Measurements from ENCODE around the gene PLG.
"Not testable (repeated sequence)": the region's sequence is repeated elsewhere in the genome, so short reads cannot be mapped to it uniquely, and the experiment has no call there.

PLG gene

DNA sequence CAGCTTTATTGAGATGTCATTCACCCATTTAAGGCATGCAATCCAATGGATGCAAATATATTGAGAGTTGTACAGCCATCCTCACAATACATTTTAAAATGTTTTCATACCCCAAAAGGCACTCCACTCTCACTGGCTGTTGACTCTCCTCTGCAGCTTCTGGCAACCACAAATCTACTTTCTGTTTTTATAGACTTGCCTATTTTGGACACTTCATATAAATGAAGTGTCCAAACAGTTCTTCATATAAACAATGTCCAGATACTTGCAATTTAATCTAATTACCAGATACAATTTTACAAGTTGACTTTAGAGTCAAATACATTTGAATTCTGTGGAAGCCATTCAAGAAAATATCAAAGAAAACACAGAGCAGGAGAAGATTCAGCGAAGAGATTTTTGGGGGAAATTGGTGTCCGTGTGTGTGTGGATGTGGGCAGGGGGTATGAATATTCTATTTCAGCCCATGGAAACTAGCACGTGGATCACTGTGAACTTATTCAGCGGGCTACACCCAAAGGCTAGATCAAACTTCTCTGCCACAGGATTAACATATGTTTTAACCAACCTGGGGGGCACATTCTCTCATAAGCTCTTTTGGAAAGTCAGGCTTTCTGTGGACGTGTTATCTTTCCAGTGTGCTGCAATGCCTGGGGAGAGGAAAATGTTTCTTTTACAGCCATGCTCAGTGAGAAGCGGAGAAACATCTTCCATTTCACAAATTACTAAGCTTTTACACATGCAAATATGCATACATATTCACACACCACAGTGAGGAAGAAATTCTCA, 73.9 kb downstream of the PLG start:
- H3K27ac Mint-ChIP-seq, result no peak overlapping the region
- CTCF ChIA-PET, result no interaction called here
- H3K36me3 Mint-ChIP-seq, result no peaks in the 10 kb centered on the region
- H3K4me3 Mint-ChIP-seq, result no peak overlapping the region
- no peaks in the 10 kb centered on the region for H3K4me1 Mint-ChIP-seq
- H3K9me3 Mint-ChIP-seq, result no peaks in the 10 kb centered on the region
- no peaks in the 10 kb centered on the region for H3K27me3 Mint-ChIP-seq
- no peak for DNase-seq

DNA sequence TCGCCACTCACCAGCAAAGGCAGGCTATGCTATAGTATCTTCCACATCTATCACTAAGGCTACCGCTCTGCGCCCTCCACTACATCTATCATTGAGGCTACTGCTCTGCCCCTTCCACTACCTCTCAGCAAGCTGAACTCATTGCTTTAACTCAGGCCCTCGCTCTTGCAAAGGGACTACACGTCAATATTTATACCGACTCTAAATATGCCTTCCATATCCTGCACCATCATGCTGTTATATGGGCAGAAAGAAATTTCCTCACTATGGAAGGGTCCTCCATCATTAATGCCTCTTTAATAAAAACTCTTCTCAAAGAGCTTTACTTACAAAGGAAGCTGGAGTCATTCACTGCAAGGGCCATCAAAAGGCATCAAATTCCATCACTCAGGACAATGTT, 77.1 kb downstream of the PLG start:
- H3K27ac Mint-ChIP-seq, H3K4me1 Mint-ChIP-seq, H3K36me3 Mint-ChIP-seq, DNase-seq, CTCF ChIA-PET, H3K4me3 Mint-ChIP-seq, H3K27me3 Mint-ChIP-seq, H3K9me3 Mint-ChIP-seq: not testable (repeated sequence)

DNA sequence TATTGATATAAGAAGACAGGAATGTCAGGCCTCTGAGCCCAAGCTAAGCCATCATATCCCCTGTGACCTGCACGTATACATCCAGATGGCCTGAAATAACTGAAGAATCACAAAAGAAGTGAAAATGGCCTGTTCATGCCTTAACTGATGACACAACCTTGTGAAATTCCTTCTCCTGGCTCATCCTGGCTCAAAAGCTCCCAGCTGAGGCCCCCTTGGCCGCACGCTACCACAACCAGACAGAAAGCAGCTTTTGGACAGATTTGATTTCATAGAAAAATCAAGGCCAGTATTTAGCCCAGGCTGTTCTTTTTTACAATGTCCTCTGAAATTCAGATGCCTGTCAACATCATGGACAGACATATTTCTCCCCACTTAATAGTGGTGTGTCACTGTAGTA, 78.6 kb downstream of the PLG start:
- H3K27ac Mint-ChIP-seq, H3K9me3 Mint-ChIP-seq, H3K27me3 Mint-ChIP-seq, H3K36me3 Mint-ChIP-seq, H3K4me1 Mint-ChIP-seq, DNase-seq, H3K4me3 Mint-ChIP-seq: not testable (repeated sequence)
- CTCF ChIA-PET, result interaction anchor here (1.2 kb wide), 1 partner anchor 13 kb away, joined by 4 read pairs; no protein-coding TSS in a partner anchor

- Mint-ChIP-seq H3K4me3 (no peak overlapping the region), H3K36me3 (no peaks in the 10 kb centered on the region), H3K27ac (no peak overlapping the region), H3K9me3 (no peaks in the 10 kb centered on the region), H3K4me1 (no peaks in the 10 kb centered on the region), H3K27me3 (peaks cover 4% of the 10 kb centered on the region)
- CTCF ChIA-PET, result interaction anchor here (1.2 kb wide), 1 partner anchor 12 kb away, joined by 4 read pairs; no protein-coding TSS in a partner anchor
- no peak for DNase-seq
Observed at GRCh38 chr6:160781298-160781697, 79.3 kb downstream of the PLG start.

DNA sequence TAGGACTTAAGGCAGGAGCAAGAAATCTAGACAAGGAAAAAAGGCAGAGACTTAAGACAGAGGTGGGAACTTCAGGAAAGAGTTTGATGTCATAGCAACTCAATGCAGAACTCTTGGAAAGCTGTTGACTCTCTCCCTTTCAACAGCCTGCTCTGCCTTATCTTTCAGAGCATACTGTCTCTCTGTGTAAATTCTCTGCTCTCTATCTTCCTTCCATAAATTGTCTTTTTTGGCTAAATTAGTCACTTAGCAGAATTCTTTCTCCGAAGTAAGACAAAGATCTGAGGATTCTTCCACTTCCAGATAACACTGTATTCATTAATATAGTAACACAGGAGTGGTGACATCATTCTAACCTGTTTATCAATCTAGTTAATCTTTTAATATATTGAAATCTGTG, 80.2 kb downstream of the PLG start:
- H3K4me3 Mint-ChIP-seq, result no peak overlapping the region
- no peak for DNase-seq

DNA sequence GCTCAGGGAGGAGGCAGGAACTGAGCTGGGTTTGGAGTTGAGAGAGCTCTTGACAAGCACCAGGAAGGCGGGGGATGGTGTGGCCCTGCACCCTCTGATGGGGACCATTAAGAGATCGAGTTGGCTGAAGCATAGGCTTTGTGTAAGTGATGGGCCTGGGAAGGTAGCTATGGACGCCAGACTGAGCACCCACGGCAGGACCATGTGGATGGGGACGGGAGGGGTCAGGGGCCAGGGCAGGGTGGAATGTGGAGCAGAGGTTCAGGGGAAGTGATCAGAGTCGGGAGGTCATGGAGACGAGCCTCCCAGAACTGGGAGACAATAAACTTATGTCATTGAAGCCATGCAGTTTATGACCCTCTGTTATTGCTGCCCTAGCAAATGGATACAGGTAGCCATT, 81.7 kb downstream of the PLG start:
- Mint-ChIP-seq H3K4me3 (no peak overlapping the region), H3K9me3 (peaks cover 2% of the 10 kb centered on the region), H3K36me3 (no peaks in the 10 kb centered on the region), H3K27me3 (peaks cover 4% of the 10 kb centered on the region), H3K27ac (no peak overlapping the region), H3K4me1 (no peaks in the 10 kb centered on the region)
- DNase-seq, result no peak
- CTCF ChIA-PET, result no interaction called here

More for the DNA sequence above, 80.2 kb downstream of the PLG start:
- no peaks in the 10 kb centered on the region for H3K4me1 Mint-ChIP-seq
- no peaks in the 10 kb centered on the region for H3K9me3 Mint-ChIP-seq
- CTCF ChIA-PET, result no interaction called here
- H3K27me3 Mint-ChIP-seq, result peaks cover 4% of the 10 kb centered on the region
- H3K36me3 Mint-ChIP-seq, result no peaks in the 10 kb centered on the region
- H3K27ac Mint-ChIP-seq, result no peak overlapping the region

- H3K27ac Mint-ChIP-seq, H3K4me1 Mint-ChIP-seq, CTCF ChIA-PET, H3K27me3 Mint-ChIP-seq, H3K4me3 Mint-ChIP-seq, H3K9me3 Mint-ChIP-seq, DNase-seq, H3K36me3 Mint-ChIP-seq: not testable (repeated sequence)
Observed at GRCh38 chr6:160788126-160788525, 86.1 kb downstream of the PLG start.

DNA sequence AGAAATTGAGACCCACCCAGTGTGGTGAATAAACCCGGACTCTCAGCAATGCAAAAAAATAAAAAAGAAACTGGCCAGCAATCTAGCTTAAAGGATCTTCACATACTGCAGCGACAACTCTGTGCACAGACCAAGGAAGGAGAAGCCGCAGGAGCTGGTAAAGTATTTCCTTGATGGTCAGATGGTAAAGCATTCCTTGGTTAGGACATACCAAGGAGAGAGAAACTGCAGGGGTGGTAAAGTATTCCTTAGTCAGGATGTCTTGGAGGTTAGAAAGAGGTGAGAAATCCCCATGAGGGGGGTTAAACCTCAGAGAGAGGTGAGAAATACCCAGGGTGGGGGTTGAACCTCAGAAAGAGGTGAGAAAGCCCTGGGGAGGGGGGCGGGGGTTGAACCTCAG, 86.8 kb downstream of the PLG start:
- H3K27ac Mint-ChIP-seq, result no peak overlapping the region
- no peak overlapping the region for H3K4me3 Mint-ChIP-seq
- H3K4me1 Mint-ChIP-seq, result no peaks in the 10 kb centered on the region
- DNase-seq, result no peak
- peaks cover 5% of the 10 kb centered on the region for H3K9me3 Mint-ChIP-seq
- no peaks in the 10 kb centered on the region for H3K36me3 Mint-ChIP-seq
- CTCF ChIA-PET, result no interaction called here
- no peaks in the 10 kb centered on the region for H3K27me3 Mint-ChIP-seq

DNA sequence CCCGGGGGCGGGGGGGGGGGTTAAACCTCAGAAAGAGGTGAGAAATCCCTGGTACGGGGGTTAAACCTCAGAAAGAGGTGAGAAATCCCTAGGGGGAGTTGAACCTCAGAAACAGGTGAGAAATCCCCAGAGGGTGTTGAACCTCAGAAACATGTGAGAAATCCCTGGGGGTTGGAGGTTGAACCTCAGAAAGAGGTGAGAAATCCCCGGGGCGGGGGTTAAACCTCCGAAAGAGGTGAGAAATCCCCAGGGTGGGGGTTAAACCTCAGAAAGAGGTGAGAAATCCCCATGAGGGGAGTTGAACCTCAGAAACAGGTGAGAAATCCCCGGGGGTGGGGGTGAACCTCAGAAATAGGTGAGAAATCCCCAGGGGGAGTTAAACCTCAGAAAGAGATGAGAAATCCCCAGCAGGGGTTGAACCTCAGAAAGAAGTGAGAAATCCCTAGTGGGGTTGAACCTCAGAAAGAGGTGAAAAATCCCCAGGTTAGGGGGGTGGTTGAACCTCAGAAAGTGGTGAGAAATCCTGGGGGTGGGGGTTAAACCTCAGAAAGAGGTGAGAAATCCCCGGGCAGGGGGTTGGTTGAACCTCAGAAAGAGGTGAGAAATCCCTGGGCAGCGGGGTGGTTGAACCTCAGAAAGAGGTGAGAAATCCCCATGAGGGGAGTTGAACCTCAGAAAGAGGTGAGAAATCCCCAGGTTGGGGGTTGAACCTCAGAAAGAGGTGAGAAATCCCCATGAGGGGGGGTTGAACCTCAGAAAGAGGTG, 87.4 kb downstream of the PLG start:
- Mint-ChIP-seq H3K4me1 (no peaks in the 10 kb centered on the region), H3K27ac (no peak overlapping the region), H3K36me3 (no peaks in the 10 kb centered on the region), H3K4me3 (no peak overlapping the region), H3K27me3 (no peaks in the 10 kb centered on the region), H3K9me3 (peaks cover 5% of the 10 kb centered on the region)
- no peak for DNase-seq
- CTCF ChIA-PET, result no interaction called here

DNA sequence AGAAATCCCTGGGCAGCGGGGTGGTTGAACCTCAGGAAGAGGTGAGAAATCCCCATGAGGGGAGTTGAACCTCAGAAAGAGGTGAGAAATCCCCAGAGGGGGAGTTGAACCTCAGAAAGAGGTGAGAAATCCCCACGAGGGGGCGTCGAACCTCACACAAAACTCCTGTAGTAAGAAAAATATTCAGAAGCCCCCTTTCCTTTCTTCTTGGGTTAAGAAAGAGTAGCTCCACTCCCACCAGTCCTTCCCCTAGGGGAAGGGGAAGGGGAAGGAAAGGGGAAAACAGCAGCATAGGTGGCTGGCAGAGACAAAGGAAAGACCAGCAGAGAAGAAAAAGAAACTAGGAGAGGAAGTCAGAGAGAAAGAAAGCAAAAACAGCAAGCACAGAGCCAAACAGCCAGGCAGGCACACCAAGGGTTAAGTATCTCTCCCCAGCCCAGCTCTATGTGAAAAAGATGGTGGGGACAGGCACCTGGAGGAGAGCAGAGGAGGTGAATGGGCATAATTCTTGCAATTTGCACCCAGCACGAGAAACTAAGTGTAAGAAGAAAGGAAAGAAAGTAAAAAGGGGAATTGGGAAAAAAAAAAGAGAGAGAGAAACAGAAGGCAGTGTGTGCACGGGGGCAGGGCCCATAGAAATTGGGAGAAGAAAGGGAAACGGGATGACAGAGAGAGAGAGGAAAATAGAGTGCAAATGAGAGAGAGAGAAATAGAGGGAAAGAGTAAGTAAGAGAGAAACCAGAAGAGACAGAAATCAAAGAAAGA, 88.2 kb downstream of the PLG start:
- Mint-ChIP-seq H3K4me3 (no peak overlapping the region), H3K27ac (no peak overlapping the region), H3K4me1 (no peaks in the 10 kb centered on the region), H3K9me3 (peaks cover 5% of the 10 kb centered on the region), H3K27me3 (no peaks in the 10 kb centered on the region), H3K36me3 (no peaks in the 10 kb centered on the region)
- no peak for DNase-seq
- CTCF ChIA-PET, result no interaction called here

- H3K27me3 Mint-ChIP-seq, result no peaks in the 10 kb centered on the region
- no peaks in the 10 kb centered on the region for H3K36me3 Mint-ChIP-seq
- H3K4me3 Mint-ChIP-seq, result no peak overlapping the region
- DNase-seq, result no peak
- CTCF ChIA-PET, result no interaction called here
- H3K27ac Mint-ChIP-seq, result no peak overlapping the region
- H3K9me3 Mint-ChIP-seq, result peaks cover 5% of the 10 kb centered on the region
- no peaks in the 10 kb centered on the region for H3K4me1 Mint-ChIP-seq
Observed at GRCh38 chr6:160791459-160791858, 89.4 kb downstream of the PLG start.

DNA sequence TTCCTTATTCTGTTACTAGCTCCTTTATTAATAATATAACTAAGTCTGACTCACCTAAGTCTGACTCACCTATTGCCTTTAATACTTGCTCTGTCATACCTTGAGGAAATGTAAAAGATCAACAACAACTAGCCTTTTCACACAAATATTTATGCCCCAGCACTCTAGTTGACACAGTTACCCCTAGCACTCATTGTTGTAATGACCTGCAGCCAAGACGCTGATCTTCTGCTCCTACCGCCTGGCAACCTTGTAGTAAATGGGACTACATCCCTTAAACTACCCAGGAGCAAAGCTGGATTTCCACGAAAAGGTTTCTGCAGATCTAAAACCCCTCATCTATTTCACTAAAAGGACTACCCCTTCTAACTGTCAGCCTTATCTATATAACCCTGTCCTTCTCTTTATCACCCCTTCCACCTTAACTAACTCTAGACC, 90.0 kb downstream of the PLG start:
- no peak for DNase-seq
- Mint-ChIP-seq H3K9me3 (peaks cover 5% of the 10 kb centered on the region), H3K4me3 (no peak overlapping the region), H3K36me3 (no peaks in the 10 kb centered on the region), H3K27me3 (no peaks in the 10 kb centered on the region), H3K4me1 (no peaks in the 10 kb centered on the region), H3K27ac (no peak overlapping the region)
- CTCF ChIA-PET, result no interaction called here

GRCh38 chr6:160792708-160793107, 90.7 kb downstream of the PLG start:
- Mint-ChIP-seq H3K27ac (no peak overlapping the region), H3K9me3 (peaks cover 5% of the 10 kb centered on the region), H3K4me1 (no peaks in the 10 kb centered on the region), H3K36me3 (no peaks in the 10 kb centered on the region), H3K4me3 (no peak overlapping the region), H3K27me3 (no peaks in the 10 kb centered on the region)
- DNase-seq, result no peak
- CTCF ChIA-PET, result interaction anchor here (1.2 kb wide), 1 partner anchor 12 kb away, joined by 4 read pairs; no protein-coding TSS in a partner anchor

DNA sequence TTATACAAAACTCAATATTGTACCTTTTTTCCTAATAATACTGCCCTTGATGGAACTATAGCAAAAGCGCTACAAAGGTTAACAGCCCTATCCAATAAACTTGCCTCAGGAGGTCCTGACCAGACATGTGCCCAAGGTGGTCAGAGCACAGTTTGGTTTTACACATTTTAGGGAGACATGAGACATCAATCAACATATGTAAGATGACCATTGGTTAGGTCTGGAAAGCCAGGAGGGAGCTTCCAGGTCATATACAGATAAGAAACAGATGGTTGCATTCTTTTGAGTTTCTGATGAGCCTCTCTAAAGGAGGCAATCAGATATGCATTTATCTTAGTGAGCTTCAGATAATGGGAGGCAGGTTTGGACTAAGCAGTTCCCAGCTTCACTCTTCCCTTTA, 91.6 kb downstream of the PLG start:
- Mint-ChIP-seq H3K9me3 (peaks cover 4% of the 10 kb centered on the region), H3K27ac (no peak overlapping the region), H3K36me3 (no peaks in the 10 kb centered on the region), H3K4me3 (no peak overlapping the region), H3K27me3 (no peaks in the 10 kb centered on the region), H3K4me1 (no peaks in the 10 kb centered on the region)
- DNase-seq, result no peak
- CTCF ChIA-PET, result interaction anchor here (1.2 kb wide), 1 partner anchor 13 kb away, joined by 4 read pairs; no protein-coding TSS in a partner anchor
